GM13977 (cell line): ENCODE measurements around the gene CHN2.

Experiments used
- DNase-seq: peaks from one replicate; pipeline ENCODE4 v3.0.0; 2012; ENCODE audit warnings: low spot score
- CTCF ChIP-seq: IDR thresholded peaks from 2 replicates; pipeline ENCODE4 v1.5.1; 2012; ENCODE audit warnings: mild to moderate bottlenecking, control low read depth; ENCODE audit not compliant: insufficient read depth; ENCODE audit errors: extremely low read depth, missing control alignments
- in situ Hi-C: fragments of 300-500 bp; cut with MboI; formaldehyde crosslinking; loops from one replicate; pipeline ENCODE4 v1.12.0; 2022; ENCODE audit warnings: low sequenced_read_pairs, low pct_unique_long_range_greater_than_20kb, mixed read lengths, inconsistent platforms; ENCODE audit not compliant: unreplicated experiment

The CHN2 gene

GRCh38 chr7:29162577-29162976 lies 32.0 kb upstream of the CHN2 start:
- in situ Hi-C loops, result no loop called here
- TF ChIP-seq CTCF, result no peak
- DNase-seq, result no peak

- no peak for TF ChIP-seq CTCF
- in situ Hi-C loops, result no loop called here
- DNase-seq, result no peak
Measured at GRCh38 chr7:29163854-29164253, 30.7 kb upstream of the CHN2 start.

GRCh38 chr7:29167721-29168120 lies 26.9 kb upstream of the CHN2 start:
- no peak for TF ChIP-seq CTCF
- DNase-seq, result no peak
- in situ Hi-C loops, result no loop called here

- TF ChIP-seq CTCF, result no peak
- in situ Hi-C loops, result no loop called here
- DNase-seq, result no peak
Measured at GRCh38 chr7:29170781-29171180, 23.8 kb upstream of the CHN2 start.

GRCh38 chr7:29173458-29173857 lies 21.1 kb upstream of the CHN2 start:
- DNase-seq, result no peak
- no peak for TF ChIP-seq CTCF
- in situ Hi-C loops, result no loop called here

- no peak for TF ChIP-seq CTCF
- in situ Hi-C loops, result no loop called here
- no peak for DNase-seq
Measured at GRCh38 chr7:29177963-29178600, 16.5 kb upstream of the CHN2 start.
